Endothelial cell of umbilical vein (primary cell): Measurements from ENCODE around the gene SFMBT2. TPM values are rescaled to one million over a fixed set of nuclear protein-coding genes. Genes with fewer than 3 reads are reported as not detected.

Experiments
- BruUV-seq: library from RNA; stranded (reverse); fragments of 400-500 nt; replicated peaks from 2 replicates; lab custom pipeline; 2021; lab: Mats Ljungman, UMichigan
- CTCF ChIA-PET: fragments of 300-600, 350-600 bp; sonication (Branson Sonifier 250); formaldehyde crosslinking; loops from one replicate; lab custom pipeline; 2021; ENCODE audit warnings: antibody characterized with exemption, inconsistent platforms; lab: Charles Lee
- POLR2A ChIA-PET: fragments of 300-600, 350-600 bp; sonication (Branson Sonifier 250); formaldehyde crosslinking; loops from one replicate; lab custom pipeline; 2021; ENCODE audit warnings: antibody characterized with exemption, inconsistent platforms; lab: Charles Lee
- DNase-seq: peaks from one replicate; pipeline ENCODE4 v3.0.0-alpha.2; 2011; ENCODE audit warnings: low read depth, low spot score
- FAIRE-seq: peaks from 2 replicates; lab custom pipeline; 2011; peaks lifted over from hg19 to GRCh38; lab: Jason Lieb, UNC
- H2AFZ ChIP-seq: 2 replicates; pipeline ENCODE4 v1.6.0; 2012; ENCODE audit warnings: low read depth, low read length, control low read depth, inconsistent platforms
- H3K27ac ChIP-seq: 2 replicates; pipeline ENCODE4 v1.5.1; 2011; ENCODE audit warnings: low read depth, mild to moderate bottlenecking, control low read depth, low read length, moderate library complexity; ENCODE audit not compliant: insufficient read depth
- H3K27me3 ChIP-seq, 2 experiments: 2 replicates each; pipeline versions ENCODE4 v1.6.0 to v1.6.1; 2011; ENCODE audit warnings: low read length in 2 of 2, mixed read lengths in 1 of 2; ENCODE audit not compliant: control insufficient read depth in 2 of 2, insufficient read depth in 2 of 2
- H3K36me3 ChIP-seq, 2 experiments: 2 replicates in 1 of 2; 3 replicates in 1 of 2; pipeline ENCODE4 v1.5.1; 2011; ENCODE audit warnings: low read length in 2 of 2, mild to moderate bottlenecking in 1 of 2, moderate library complexity in 1 of 2; ENCODE audit not compliant: control insufficient read depth in 2 of 2, insufficient read depth in 2 of 2; ENCODE audit errors: extremely low read depth in 1 of 2
- H3K4me1 ChIP-seq: 3 replicates; pipeline ENCODE4 v1.5.1; 2011; ENCODE audit warnings: mild to moderate bottlenecking, low read length; ENCODE audit not compliant: control insufficient read depth, insufficient read depth; ENCODE audit errors: extremely low read depth
- H3K4me2 ChIP-seq: 2 replicates; pipeline ENCODE4 v1.6.1; 2011; ENCODE audit warnings: low read length, control low read depth, mixed read lengths; ENCODE audit not compliant: insufficient read depth
- H3K4me3 ChIP-seq, 3 experiments: fragments of 200-600 bp in 1 of 3; sonication (generic), shearing (Covaris generic) in 1 of 3; replicated peaks in 1 of 3; 2 replicates each; pipeline ENCODE4 v1.5.1; 2011 to 2016; ENCODE audit warnings: control low read depth in 3 of 3, low read length in 3 of 3, mild to moderate bottlenecking in 2 of 3, inconsistent platforms in 1 of 3, low read depth in 1 of 3, moderate library complexity in 1 of 3; ENCODE audit not compliant: insufficient read depth in 1 of 3
- H3K79me2 ChIP-seq: 2 replicates; pipeline ENCODE4 v1.6.0; 2012; ENCODE audit warnings: low read length, inconsistent platforms; ENCODE audit not compliant: control insufficient read depth, insufficient read depth
- H3K9ac ChIP-seq: replicated peaks from 2 replicates; pipeline ENCODE3; 2011; ENCODE audit warnings: low read length, control low read depth; ENCODE audit not compliant: insufficient read depth; ENCODE audit errors: extremely low read depth
- H3K9me1 ChIP-seq: replicated peaks from 3 replicates; pipeline ENCODE4 v1.6.0; 2011; ENCODE audit warnings: mild to moderate bottlenecking, low read length; ENCODE audit not compliant: control insufficient read depth, insufficient read depth; ENCODE audit errors: extremely low read depth
- H3K9me3 ChIP-seq: replicated peaks from 2 replicates; pipeline ENCODE4 v1.5.1; 2012; ENCODE audit warnings: low read length, inconsistent platforms; ENCODE audit not compliant: control insufficient read depth, insufficient read depth
- H4K20me1 ChIP-seq: replicated peaks from 2 replicates; pipeline ENCODE3; 2011; ENCODE audit warnings: mild to moderate bottlenecking, low read length; ENCODE audit not compliant: control insufficient read depth, insufficient read depth; ENCODE audit errors: extremely low read depth
- CTCF ChIP-seq, 2 donors: IDR thresholded peaks; 1 replicate in 1 of 2; 2 replicates in 1 of 2; pipeline ENCODE4 v1.5.1; 2011; ENCODE audit warnings: low read length in 2 of 2, mild to moderate bottlenecking in 2 of 2, moderate library complexity in 2 of 2, control low read depth in 1 of 2, inconsistent platforms in 1 of 2, low read depth in 1 of 2; ENCODE audit not compliant: insufficient read depth in 1 of 2; ENCODE audit errors: extremely low read depth in 1 of 2
- EZH2 ChIP-seq: IDR thresholded peaks from 2 replicates; pipeline ENCODE4 v1.6.1; 2012; ENCODE audit warnings: borderline replicate concordance, low read depth, mild to moderate bottlenecking, moderate library complexity, low read length, inconsistent platforms; ENCODE audit not compliant: severe bottlenecking
- FOS ChIP-seq: IDR thresholded peaks from 2 replicates; pipeline ENCODE4 v1.6.1; 2011; ENCODE audit warnings: mild to moderate bottlenecking, low read length, moderate library complexity, borderline replicate concordance; ENCODE audit not compliant: insufficient read depth
- GATA2 ChIP-seq: IDR thresholded peaks from 2 replicates; pipeline ENCODE4 v1.7.0; 2011; ENCODE audit warnings: low read depth, mild to moderate bottlenecking, moderate library complexity, mixed read lengths, low read length; ENCODE audit not compliant: insufficient read length, insufficient read depth
- JUN ChIP-seq: IDR thresholded peaks from 2 replicates; pipeline ENCODE4 v1.6.1; 2011; ENCODE audit warnings: borderline replicate concordance, low read depth; ENCODE audit not compliant: insufficient read length, insufficient read depth
- MAX ChIP-seq: IDR thresholded peaks from 2 replicates; pipeline ENCODE4 v1.6.1; 2011; ENCODE audit not compliant: insufficient read depth, insufficient read length
- MYC ChIP-seq: IDR thresholded peaks from one replicate; pipeline ENCODE4 v1.6.1; 2011; ENCODE audit warnings: mild to moderate bottlenecking, low read depth, low read length
- POLR2A ChIP-seq: IDR thresholded peaks from 2 replicates; pipeline ENCODE4 v1.6.1; 2012; ENCODE audit warnings: low read depth, mild to moderate bottlenecking, control low read depth, low read length
- POLR2AphosphoS5 ChIP-seq: IDR thresholded peaks from 2 replicates; pipeline ENCODE4 v1.6.1; 2012; ENCODE audit warnings: low read depth, mild to moderate bottlenecking, control low read depth, low read length, moderate library complexity; ENCODE audit not compliant: insufficient read depth
- dilution Hi-C: fragments of 300-500 bp; cut with MboI; formaldehyde crosslinking; loops from one replicate; pipeline ENCODE4 v1.15.0; 2019; ENCODE audit warnings: low sequenced_read_pairs; ENCODE audit not compliant: extremely low pct_ligation_motif_present
- intact Hi-C: fragments of 100-400 bp; cut with micrococcal nuclease; formaldehyde crosslinking; loops from one replicate; pipeline ENCODE4 v1.10.0; 2022
- polyA plus RNA-seq, 4 experiments: library from polyadenylated mRNA; depleted of rRNA in 3 of 4; stranded (reverse) in 3 of 4; unstranded in 1 of 4; fragments of >200 nt; gene quantifications; 2 replicates each; pipeline versions ENCODE4 v1.2.1 to v1.2.3, GENCODE V29; 2011 to 2012; ENCODE audit warnings: missing spikeins in 1 of 4
- total RNA-seq: library from RNA; stranded (reverse); gene quantifications from 2 replicates; pipeline ENCODE4 v1.2.3, GENCODE V29; 2021

SFMBT2 gene
- total and polyA plus RNA-seq, 2 donors (not counting 3 experiments of a cell fraction or from before 2014, with no cell fraction given): 0.14 to 0.64 TPM

- dilution Hi-C loops: no loop called here
- intact Hi-C loops: no loop called here
- CTCF ChIA-PET: no interaction called here
Observed at GRCh38 chr10:7135188-7135587, 275.6 kb downstream of the SFMBT2 start.

More at GRCh38 chr10:7135188-7135587, 275.6 kb downstream of the SFMBT2 start:
- H3K4me1 ChIP-seq: no peaks in the 10 kb centered on the region
- H3K4me2 ChIP-seq: no peak overlapping the region
- no peak overlapping the region for H3K27ac ChIP-seq
- H3K27me3 ChIP-seq: no peaks in the 10 kb centered on the region
- H3K36me3 ChIP-seq: no peaks in the 10 kb centered on the region
- no peak overlapping the region for H2AFZ ChIP-seq
- H3K9ac ChIP-seq: no peak overlapping the region
- no TSS peak for BruUV-seq
- TF ChIP-seq EZH2 (no peak), MYC (no peak), CTCF (IDR thresholded peaks at IDR 0.05; ENCODE audit: extremely low read depth in 1 of 2, insufficient read depth in 1 of 2, low read depth in 1 of 2, low read length in 2 of 2) (no peak), JUN (no peak), POLR2AphosphoS5 (no peak), GATA2 (no peak), FOS (no peak), MAX (no peak), POLR2A (no peak)
- no peak for FAIRE-seq
- no peaks in the 10 kb centered on the region for H3K79me2 ChIP-seq
- no peak for DNase-seq
- H3K9me1 ChIP-seq: no peaks in the 10 kb centered on the region
- H3K9me3 ChIP-seq: no peaks in the 10 kb centered on the region
- POLR2A ChIA-PET: no interaction called here
- H4K20me1 ChIP-seq: no peaks in the 10 kb centered on the region
- H3K4me3 ChIP-seq: no peak overlapping the region
